C4-2B (cell line): ENCODE data around the gene SIRPG.

Source experiments
- ZFX ChIP-seq: fragments of 450-650 bp; IDR thresholded peaks from 2 replicates; pipeline ENCODE4 v1.6.1; 2017
- TF ChIP-seq, protein P1 (sequence below): fragments of 450-650 bp; conservative IDR thresholded peaks from 2 replicates; pipeline ENCODE4 v1.5.1; 2017; ENCODE audit warnings: mild to moderate bottlenecking

GRCh38 chr20:1648101-1648500, 9.5 kb downstream of the SIRPG start:
- TF ChIP-seq, protein P1, sequence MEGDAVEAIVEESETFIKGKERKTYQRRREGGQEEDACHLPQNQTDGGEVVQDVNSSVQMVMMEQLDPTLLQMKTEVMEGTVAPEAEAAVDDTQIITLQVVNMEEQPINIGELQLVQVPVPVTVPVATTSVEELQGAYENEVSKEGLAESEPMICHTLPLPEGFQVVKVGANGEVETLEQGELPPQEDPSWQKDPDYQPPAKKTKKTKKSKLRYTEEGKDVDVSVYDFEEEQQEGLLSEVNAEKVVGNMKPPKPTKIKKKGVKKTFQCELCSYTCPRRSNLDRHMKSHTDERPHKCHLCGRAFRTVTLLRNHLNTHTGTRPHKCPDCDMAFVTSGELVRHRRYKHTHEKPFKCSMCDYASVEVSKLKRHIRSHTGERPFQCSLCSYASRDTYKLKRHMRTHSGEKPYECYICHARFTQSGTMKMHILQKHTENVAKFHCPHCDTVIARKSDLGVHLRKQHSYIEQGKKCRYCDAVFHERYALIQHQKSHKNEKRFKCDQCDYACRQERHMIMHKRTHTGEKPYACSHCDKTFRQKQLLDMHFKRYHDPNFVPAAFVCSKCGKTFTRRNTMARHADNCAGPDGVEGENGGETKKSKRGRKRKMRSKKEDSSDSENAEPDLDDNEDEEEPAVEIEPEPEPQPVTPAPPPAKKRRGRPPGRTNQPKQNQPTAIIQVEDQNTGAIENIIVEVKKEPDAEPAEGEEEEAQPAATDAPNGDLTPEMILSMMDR, result no peak
- TF ChIP-seq ZFX, result no peak
